GM23338 (cell line): ENCODE measurements around the gene GNG4. TPM values are rescaled to one million over a fixed set of nuclear protein-coding genes. Genes with fewer than 3 reads are reported as not detected.

ENCODE experiments used
- ATAC-seq: fragments of 200-7000 bp; cut with Tn5 transposase; 3 replicates; pipeline ENCODE4 v1.9.1; 2020
- DNase-seq: peaks from one replicate; pipeline ENCODE4 v3.0.0-alpha.2; 2015; ENCODE audit warnings: low spot score
- H2AFZ ChIP-seq: fragments of 200-600 bp; sonication (generic); 2 replicates; pipeline ENCODE4 v1.8.0; 2016; ENCODE audit warnings: antibody characterized with exemption, mild to moderate bottlenecking, moderate library complexity
- H3F3A ChIP-seq: fragments of 200-600 bp; sonication (generic); replicated peaks from 2 replicates; pipeline ENCODE4 v1.8.0; 2017; ENCODE audit warnings: antibody characterized with exemption, mixed run types, low read depth
- H3K27ac ChIP-seq: fragments of 200-600 bp; sonication (generic); 2 replicates; pipeline ENCODE4 v1.6.1; 2016; ENCODE audit warnings: low read depth
- H3K27me3 ChIP-seq: fragments of 200-600 bp; sonication (generic); 2 replicates; pipeline ENCODE4 v1.8.0; 2016; ENCODE audit warnings: mild to moderate bottlenecking, mixed run types, moderate library complexity; ENCODE audit not compliant: insufficient read depth
- H3K36me3 ChIP-seq: fragments of 200-600 bp; sonication (generic); 2 replicates; pipeline ENCODE4 v1.8.0; 2016; ENCODE audit warnings: mild to moderate bottlenecking; ENCODE audit not compliant: insufficient read depth
- H3K4me1 ChIP-seq: fragments of 200-600 bp; sonication (generic); 2 replicates; pipeline ENCODE4 v1.8.0; 2016; ENCODE audit warnings: mild to moderate bottlenecking, moderate library complexity; ENCODE audit not compliant: insufficient read depth
- H3K4me2 ChIP-seq: fragments of 200-600 bp; sonication (generic); 2 replicates; pipeline ENCODE4 v1.7.1; 2017; ENCODE audit warnings: mixed run types
- H3K4me3 ChIP-seq: fragments of 200-600 bp; sonication (generic); 2 replicates; pipeline ENCODE4 v1.6.1; 2016; ENCODE audit warnings: mixed run types
- H3K79me2 ChIP-seq: fragments of 200-600 bp; sonication (generic); replicated peaks from 2 replicates; pipeline ENCODE4 v1.8.0; 2017; ENCODE audit warnings: mild to moderate bottlenecking; ENCODE audit not compliant: insufficient read depth
- H3K9me2 ChIP-seq: fragments of 200-600 bp; sonication (generic); 2 replicates; pipeline ENCODE4 v1.8.0; 2017; ENCODE audit not compliant: insufficient read depth
- H4K20me1 ChIP-seq: fragments of 200-600 bp; sonication (generic); replicated peaks from 2 replicates; pipeline ENCODE4 v1.8.0; 2017; ENCODE audit warnings: mild to moderate bottlenecking; ENCODE audit not compliant: insufficient read depth
- H3K27ac Mint-ChIP-seq: 2 replicates; pipeline ENCODE4 v1.8.0; 2020; ENCODE audit warnings: inconsistent platforms, mild to moderate bottlenecking, moderate library complexity, mixed read lengths
- H3K27me3 Mint-ChIP-seq: 3 replicates; pipeline ENCODE4 v1.8.0; 2022; ENCODE audit warnings: low read depth, mild to moderate bottlenecking, moderate library complexity, mixed read lengths, inconsistent platforms; ENCODE audit not compliant: insufficient read depth, poor library complexity
- H3K36me3 Mint-ChIP-seq: 3 replicates; pipeline ENCODE4 v1.8.0; 2021; ENCODE audit warnings: low read depth, mild to moderate bottlenecking, inconsistent platforms, moderate library complexity, mixed read lengths
- H3K4me1 Mint-ChIP-seq: 3 replicates; pipeline ENCODE4 v1.8.0; 2020; ENCODE audit warnings: mild to moderate bottlenecking, inconsistent platforms, mixed read lengths
- H3K4me3 Mint-ChIP-seq: 3 replicates; pipeline ENCODE4 v1.8.0; 2021; ENCODE audit warnings: moderate library complexity, mild to moderate bottlenecking, inconsistent platforms, mixed read lengths
- H3K9me3 Mint-ChIP-seq: 3 replicates; pipeline ENCODE4 v1.8.0; 2020; ENCODE audit warnings: moderate library complexity, mild to moderate bottlenecking, inconsistent platforms, mixed read lengths
- CREB1 ChIP-seq: fragments of 250-450 bp; sonication (Bioruptor Pico); IDR thresholded peaks from 2 replicates; pipeline ENCODE4 v1.5.0; 2020; ENCODE audit warnings: low read depth, mild to moderate bottlenecking, moderate library complexity
- ETS1 ChIP-seq: IDR thresholded peaks from 2 replicates; pipeline ENCODE4 v1.6.1; 2016; ENCODE audit warnings: antibody characterized with exemption
- EZH2 ChIP-seq: fragments of 200-600 bp; sonication (generic); IDR thresholded peaks from one replicate; pipeline ENCODE4 v1.8.0; 2017; ENCODE audit warnings: antibody characterized with exemption, mild to moderate bottlenecking, low read depth; ENCODE audit not compliant: unreplicated experiment
- EZH2phosphoT487 ChIP-seq: fragments of 200-600 bp; sonication (generic); IDR thresholded peaks from one replicate; pipeline ENCODE4 v1.8.1; 2018; ENCODE audit warnings: antibody characterized with exemption; ENCODE audit not compliant: unreplicated experiment
- JUNB ChIP-seq: IDR thresholded peaks from one replicate; pipeline ENCODE4 v1.6.1; 2016; ENCODE audit warnings: antibody characterized with exemption; ENCODE audit not compliant: unreplicated experiment
- NANOG ChIP-seq: IDR thresholded peaks from 2 replicates; pipeline ENCODE4 v1.6.1; 2016; ENCODE audit warnings: antibody characterized with exemption, borderline replicate concordance
- POLR2AphosphoS5 ChIP-seq: IDR thresholded peaks from 2 replicates; pipeline ENCODE4 v1.6.1; 2016; ENCODE audit warnings: antibody characterized with exemption, low read depth
- REST ChIP-seq: IDR thresholded peaks from one replicate; pipeline ENCODE4 v1.6.1; 2018; ENCODE audit warnings: antibody characterized with exemption; ENCODE audit not compliant: unreplicated experiment
- STAT1 ChIP-seq: IDR thresholded peaks from one replicate; pipeline ENCODE4 v1.6.1; 2016; ENCODE audit warnings: antibody characterized with exemption; ENCODE audit not compliant: unreplicated experiment
- ZNF114 ChIP-seq: fragments of 250-450 bp; sonication (Bioruptor Pico); IDR thresholded peaks from 2 replicates; pipeline ENCODE4 v1.5.0; 2020; ENCODE audit warnings: mild to moderate bottlenecking, moderate library complexity
- ZNF331 ChIP-seq: fragments of 250-450 bp; sonication (Bioruptor Pico); IDR thresholded peaks from 2 replicates; pipeline ENCODE4 v1.5.0; 2020; ENCODE audit warnings: low read depth, mild to moderate bottlenecking, moderate library complexity
- ZNF462 ChIP-seq: fragments of 250-450 bp; sonication (Bioruptor Pico); IDR thresholded peaks from 2 replicates; pipeline ENCODE4 v1.5.0; 2020; ENCODE audit warnings: mild to moderate bottlenecking, moderate library complexity
- polyA plus RNA-seq: library from polyadenylated mRNA; unstranded; fragments of >200 nt; fragmentation: Nextera tagmentation; extraction: Ambion mirVana; gene quantifications from 2 replicates; pipeline ENCODE4 v1.2.1, GENCODE V29; 2016
- total RNA-seq: library from RNA; depleted of rRNA; stranded (reverse); fragments of >200 nt; shearing (Covaris generic); gene quantifications from 2 replicates; pipeline ENCODE4 v1.2.3, GENCODE V29; 2014
- TF ChIP-seq, protein P1 (sequence below), 2 experiments: fragments of 200-600 bp in 1 of 2; sonication (generic) in 1 of 2; conservative IDR thresholded peaks; 2 replicates each; pipeline versions ENCODE4 v1.5.1 to v1.6.1; 2016 to 2017; ENCODE audit warnings: antibody characterized with exemption in 2 of 2, low read depth in 2 of 2, mild to moderate bottlenecking in 2 of 2, moderate library complexity in 1 of 2

GNG4 gene
- total and polyA plus RNA-seq, 2 experiments from 2014 or later = 40.2 to 49.2 TPM

- no peaks in the 10 kb centered on the region for H3K4me1 ChIP-seq
- no peaks in the 10 kb centered on the region for H3K27me3 ChIP-seq
- TF ChIP-seq, protein P1, sequence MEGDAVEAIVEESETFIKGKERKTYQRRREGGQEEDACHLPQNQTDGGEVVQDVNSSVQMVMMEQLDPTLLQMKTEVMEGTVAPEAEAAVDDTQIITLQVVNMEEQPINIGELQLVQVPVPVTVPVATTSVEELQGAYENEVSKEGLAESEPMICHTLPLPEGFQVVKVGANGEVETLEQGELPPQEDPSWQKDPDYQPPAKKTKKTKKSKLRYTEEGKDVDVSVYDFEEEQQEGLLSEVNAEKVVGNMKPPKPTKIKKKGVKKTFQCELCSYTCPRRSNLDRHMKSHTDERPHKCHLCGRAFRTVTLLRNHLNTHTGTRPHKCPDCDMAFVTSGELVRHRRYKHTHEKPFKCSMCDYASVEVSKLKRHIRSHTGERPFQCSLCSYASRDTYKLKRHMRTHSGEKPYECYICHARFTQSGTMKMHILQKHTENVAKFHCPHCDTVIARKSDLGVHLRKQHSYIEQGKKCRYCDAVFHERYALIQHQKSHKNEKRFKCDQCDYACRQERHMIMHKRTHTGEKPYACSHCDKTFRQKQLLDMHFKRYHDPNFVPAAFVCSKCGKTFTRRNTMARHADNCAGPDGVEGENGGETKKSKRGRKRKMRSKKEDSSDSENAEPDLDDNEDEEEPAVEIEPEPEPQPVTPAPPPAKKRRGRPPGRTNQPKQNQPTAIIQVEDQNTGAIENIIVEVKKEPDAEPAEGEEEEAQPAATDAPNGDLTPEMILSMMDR (conservative IDR thresholded peaks at IDR 0.05; ENCODE audit: low read depth in 2 of 2) = no peak
- TF ChIP-seq NANOG (no peak), ETS1 (no peak), ZNF462 (CRISPR knock-in tag) (no peak), STAT1 (no peak), EZH2phosphoT487 (no peak), EZH2 (no peak), REST (no peak), JUNB (no peak), ZNF331 (no peak), POLR2AphosphoS5 (no peak), ZNF114 (CRISPR knock-in tag) (no peak), CREB1 (CRISPR knock-in tag) (no peak)
- Mint-ChIP-seq H3K36me3 (peaks cover 17% of the 10 kb centered on the region), H3K4me3 (no peak overlapping the region), H3K4me1 (peaks cover 8% of the 10 kb centered on the region; the same call in 2 of the 3 replicates), H3K27me3 (no peaks in the 10 kb centered on the region), H3K9me3 (peaks cover 18% of the 10 kb centered on the region), H3K27ac (no peak overlapping the region)
- DNase-seq (no peak), ATAC-seq (peak; percentile 32; the same call in 1 of the 3 replicates)
- no peaks in the 10 kb centered on the region for H3K9me2 ChIP-seq
- 0 out of 2 replicates have a peak, but pooled peaks cover 3% of the 10 kb centered on the region for H3K36me3 ChIP-seq
- no peaks in the 10 kb centered on the region for H3F3A ChIP-seq
- no peak overlapping the region for H3K4me3 ChIP-seq
- peak overlapping the region; percentile 80 for H2AFZ ChIP-seq
- H4K20me1 ChIP-seq = no peaks in the 10 kb centered on the region
- H3K79me2 ChIP-seq = no peaks in the 10 kb centered on the region
- H3K4me2 ChIP-seq = no peak overlapping the region
- H3K27ac ChIP-seq = no peak overlapping the region
Measured at GRCh38 chr1:235679644-235680043, 30.1 kb upstream of the GNG4 start.
